ENCODE results near the gene XIRP2.

The XIRP2 gene

GRCh38 chr2:167293943-167294775, 405.9 kb downstream of the XIRP2 start:
- DNase-seq = peak; percentile 8

- DNase-seq = peak; percentile 19
Observed at GRCh38 chr2:167294776-167295140, 406.5 kb downstream of the XIRP2 start.

- DNase-seq = no peak
Observed at GRCh38 chr2:167297292-167297691, 409.0 kb downstream of the XIRP2 start.

- DNase-seq = no peak
Observed at GRCh38 chr2:167298017-167298416, 409.7 kb downstream of the XIRP2 start.
